Activated CD4-positive, alpha-beta T cell treated with anti-CD3 and anti-CD28 coated beads, Interleukin-2, amount 10 ng/mL, durations not matched to agents 24 days and 14 days (primary cell): ENCODE data around the gene ITPRIPL1. TPM values are rescaled to one million over a fixed set of nuclear protein-coding genes. Genes with fewer than 3 reads are reported as not detected.
A peak's percentile ranks its signal among the peaks of the same experiment; 100 is the strongest.

Experiments used
- DNase-seq: peaks from one replicate; pipeline ENCODE4 v3.0.0; 2022
- H3K27ac Mint-ChIP-seq: one replicate; pipeline ENCODE4 v1.8.0; 2022; ENCODE audit warnings: mild to moderate bottlenecking, mixed read lengths
- H3K27me3 Mint-ChIP-seq: one replicate; pipeline ENCODE4 v1.8.0; 2022; ENCODE audit warnings: mixed read lengths
- H3K36me3 Mint-ChIP-seq: one replicate; pipeline ENCODE4 v1.8.0; 2022; ENCODE audit warnings: low read depth, mild to moderate bottlenecking, mixed read lengths
- H3K4me1 Mint-ChIP-seq: one replicate; pipeline ENCODE4 v1.8.0; 2021; ENCODE audit warnings: mixed read lengths
- H3K4me3 Mint-ChIP-seq: one replicate; pipeline ENCODE4 v1.8.0; 2022; ENCODE audit warnings: mild to moderate bottlenecking, moderate library complexity, mixed read lengths
- H3K9me3 Mint-ChIP-seq: one replicate; pipeline ENCODE4 v1.8.0; 2021; ENCODE audit warnings: mixed read lengths
- intact Hi-C: fragments of 100-400 bp; cut with micrococcal nuclease; formaldehyde crosslinking; loops from one replicate; pipeline ENCODE4 v1.15.1; 2023
- total RNA-seq: library from RNA; stranded (reverse); gene quantifications from 2 replicates; pipeline ENCODE4 v1.2.3, GENCODE V29; 2022

ITPRIPL1 gene
- total RNA-seq, 1 donor from 2014 or later: 53.9 TPM

DNA sequence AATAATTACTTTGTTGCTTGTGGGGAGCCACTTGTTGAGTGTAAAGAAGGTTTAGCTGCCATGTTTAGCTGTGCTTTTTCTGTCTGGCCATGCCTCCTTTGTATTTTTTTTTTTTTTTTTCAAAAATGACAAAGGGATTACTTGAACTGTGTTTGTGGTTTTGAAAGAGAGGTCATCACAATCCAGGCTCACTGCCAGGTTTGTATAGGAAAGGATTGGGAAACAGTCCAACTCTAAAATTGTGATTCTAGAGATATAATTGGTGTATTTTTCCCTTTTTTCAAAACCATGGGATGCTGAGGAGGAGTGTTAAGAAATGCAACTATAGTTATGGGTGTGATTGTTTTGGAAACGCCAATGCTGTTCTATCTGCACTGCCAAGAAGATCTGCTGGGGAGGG is 4.3 kb downstream of the ITPRIPL1 start:
- DNase-seq: no peak
- no peaks in the 10 kb centered on the region for H3K9me3 Mint-ChIP-seq
- H3K27ac Mint-ChIP-seq: no peak overlapping the region
- H3K27me3 Mint-ChIP-seq: no peaks in the 10 kb centered on the region
- H3K4me1 Mint-ChIP-seq: peaks cover 49% of the 10 kb centered on the region
- no peak overlapping the region for H3K4me3 Mint-ChIP-seq
- peaks cover 45% of the 10 kb centered on the region for H3K36me3 Mint-ChIP-seq
- intact Hi-C loops: no loop called here

DNA sequence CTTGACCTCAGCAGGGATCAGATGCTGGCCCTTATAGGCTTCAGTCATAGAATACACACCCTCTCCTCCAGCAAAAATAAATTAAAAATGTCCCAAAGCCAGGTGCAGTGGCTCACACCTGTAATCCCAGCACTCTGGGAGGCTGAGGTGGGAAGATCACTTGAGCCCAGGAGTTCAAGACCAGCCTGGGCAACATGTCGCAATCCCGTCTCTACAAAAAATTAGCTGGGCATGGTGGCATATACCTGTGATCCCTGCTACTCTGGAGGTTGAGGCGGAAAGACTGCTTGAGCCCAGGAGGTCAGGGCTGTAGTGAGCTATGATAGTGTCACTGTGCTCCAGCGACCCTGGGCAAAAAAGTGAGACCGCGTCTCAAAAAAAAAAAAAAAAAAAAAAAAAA is 4.8 kb downstream of the ITPRIPL1 start:
- H3K9me3 Mint-ChIP-seq: no peaks in the 10 kb centered on the region
- no peak overlapping the region for H3K27ac Mint-ChIP-seq
- H3K4me1 Mint-ChIP-seq: peaks cover 49% of the 10 kb centered on the region
- no peaks in the 10 kb centered on the region for H3K27me3 Mint-ChIP-seq
- intact Hi-C loops: no loop called here
- DNase-seq: no peak
- H3K36me3 Mint-ChIP-seq: peaks cover 45% of the 10 kb centered on the region
- no peak overlapping the region for H3K4me3 Mint-ChIP-seq

DNA sequence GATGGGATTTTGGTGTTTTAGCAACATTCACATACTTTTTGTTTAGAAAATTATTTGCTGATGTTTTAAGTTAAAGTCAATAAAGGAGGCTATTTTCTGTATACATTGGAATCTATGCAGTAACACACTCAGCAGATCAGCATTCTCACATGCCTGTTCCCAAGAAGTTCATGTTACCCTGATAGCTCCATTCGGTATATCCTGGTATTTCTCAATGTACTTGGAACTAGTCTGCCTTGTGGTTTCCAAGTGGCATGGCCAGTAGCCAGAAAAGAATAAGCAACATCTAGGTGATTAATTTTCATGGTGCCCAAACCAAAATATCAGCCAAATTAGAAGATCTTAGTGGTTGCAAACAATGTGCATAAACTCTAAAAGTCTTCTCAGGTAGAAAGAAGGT is 5.3 kb downstream of the ITPRIPL1 start:
- H3K27me3 Mint-ChIP-seq: no peaks in the 10 kb centered on the region
- no peak for DNase-seq
- intact Hi-C loops: no loop called here
- H3K27ac Mint-ChIP-seq: no peak overlapping the region
- H3K36me3 Mint-ChIP-seq: peaks cover 44% of the 10 kb centered on the region
- peaks cover 50% of the 10 kb centered on the region for H3K4me1 Mint-ChIP-seq
- no peak overlapping the region for H3K4me3 Mint-ChIP-seq
- H3K9me3 Mint-ChIP-seq: no peaks in the 10 kb centered on the region

DNA sequence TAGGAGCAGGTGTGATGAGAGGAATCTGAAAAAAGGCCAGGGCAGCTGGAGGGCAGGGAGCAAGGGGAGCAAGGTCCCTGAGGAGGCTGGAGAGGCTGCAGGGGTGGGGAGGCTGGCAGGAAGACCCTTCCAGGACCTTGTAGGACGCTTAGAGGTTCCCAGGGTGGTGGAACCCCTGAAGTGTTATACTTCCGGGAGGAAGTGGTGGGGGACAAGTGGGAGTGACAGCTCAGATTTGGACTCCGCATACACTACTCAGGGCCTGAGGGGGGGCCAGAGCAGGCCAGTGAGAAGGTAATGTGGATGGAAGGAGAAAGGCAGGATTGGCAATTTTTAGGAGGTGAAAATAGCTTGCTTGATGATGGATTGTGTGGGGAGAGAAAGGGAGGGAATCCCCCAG is 8.6 kb downstream of the ITPRIPL1 start:
- peaks cover 43% of the 10 kb centered on the region for H3K4me1 Mint-ChIP-seq

DNA sequence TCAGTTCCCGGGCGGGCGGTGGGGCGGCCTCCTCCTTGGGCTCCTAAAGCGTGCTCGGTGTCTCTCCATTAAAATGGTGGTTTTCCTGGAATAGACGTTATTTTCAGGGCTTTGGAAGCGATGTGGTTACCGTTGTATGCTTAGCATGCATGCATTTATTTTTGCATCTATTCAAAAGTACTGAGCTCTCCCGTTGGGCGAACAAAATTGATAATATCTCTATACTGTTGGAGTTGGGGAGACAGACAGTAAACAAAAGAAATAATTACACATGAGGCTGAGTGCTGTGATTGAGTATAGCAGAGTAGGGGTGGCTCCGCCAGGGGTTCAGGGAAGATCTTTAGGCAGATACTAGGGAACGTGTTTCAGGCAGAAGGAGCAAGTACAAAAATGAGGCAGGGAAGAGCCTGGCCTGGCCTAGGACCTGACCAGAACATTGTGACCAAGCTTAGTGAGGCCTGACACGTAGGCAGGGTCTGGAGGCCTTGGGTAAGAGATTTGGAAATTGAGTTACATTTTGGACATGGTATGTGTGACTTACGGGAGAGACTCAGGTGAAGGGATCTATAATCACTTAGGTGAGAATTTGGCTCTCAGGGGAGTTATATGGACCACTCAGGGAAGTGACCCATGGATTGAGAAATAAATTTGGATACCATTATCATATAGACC is 11.1 kb downstream of the ITPRIPL1 start:
- DNase-seq: peak; percentile 69
- no peaks in the 10 kb centered on the region for H3K27me3 Mint-ChIP-seq
- H3K4me1 Mint-ChIP-seq: peaks cover 49% of the 10 kb centered on the region
- peaks cover 25% of the 10 kb centered on the region for H3K36me3 Mint-ChIP-seq
- H3K4me3 Mint-ChIP-seq: peak overlapping the region; percentile 91
- no peaks in the 10 kb centered on the region for H3K9me3 Mint-ChIP-seq
- intact Hi-C loops: loop anchor here (1.0 to 5.0 kb wide), 2 partner anchors 31 to 69 kb away; partner anchors contain the start of genes CIAO1, SNRNP200 and TMEM127
- peak overlapping the region; percentile 88 for H3K27ac Mint-ChIP-seq

More for the DNA sequence above, 8.6 kb downstream of the ITPRIPL1 start:
- H3K4me3 Mint-ChIP-seq: peak overlapping the region; percentile 91
- DNase-seq: no peak
- intact Hi-C loops: loop anchor here (2.0 kb wide), 1 partner anchor 13 kb away; no protein-coding TSS in a partner anchor
- no peaks in the 10 kb centered on the region for H3K27me3 Mint-ChIP-seq
- H3K9me3 Mint-ChIP-seq: no peaks in the 10 kb centered on the region
- H3K27ac Mint-ChIP-seq: peak overlapping the region; percentile 9
- peaks cover 22% of the 10 kb centered on the region for H3K36me3 Mint-ChIP-seq

DNA sequence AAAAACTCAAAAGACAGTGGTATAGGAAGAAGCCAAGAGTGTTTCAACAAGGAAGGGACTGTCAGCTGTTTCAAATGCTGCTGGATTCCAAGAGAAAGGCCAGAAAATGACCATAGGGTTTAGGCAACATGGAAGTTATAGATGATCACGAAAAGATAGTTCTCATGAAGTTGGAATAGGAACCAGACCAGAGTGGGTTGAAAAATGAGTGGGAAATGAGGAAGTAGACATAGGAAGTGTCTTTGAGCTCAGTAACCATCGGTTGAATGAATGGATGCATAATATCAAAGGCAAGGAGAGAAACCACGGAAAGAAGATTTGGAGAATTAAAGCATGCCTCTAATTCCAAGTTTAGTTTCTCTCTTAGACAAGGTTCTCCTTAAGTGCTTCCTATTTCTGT is 11.8 kb downstream of the ITPRIPL1 start:
- H3K27ac Mint-ChIP-seq: peak overlapping the region; percentile 88
- intact Hi-C loops: loop anchor here (1.0 to 5.0 kb wide), 2 partner anchors 32 to 70 kb away; partner anchors contain the start of genes CIAO1, SNRNP200 and TMEM127

DNA sequence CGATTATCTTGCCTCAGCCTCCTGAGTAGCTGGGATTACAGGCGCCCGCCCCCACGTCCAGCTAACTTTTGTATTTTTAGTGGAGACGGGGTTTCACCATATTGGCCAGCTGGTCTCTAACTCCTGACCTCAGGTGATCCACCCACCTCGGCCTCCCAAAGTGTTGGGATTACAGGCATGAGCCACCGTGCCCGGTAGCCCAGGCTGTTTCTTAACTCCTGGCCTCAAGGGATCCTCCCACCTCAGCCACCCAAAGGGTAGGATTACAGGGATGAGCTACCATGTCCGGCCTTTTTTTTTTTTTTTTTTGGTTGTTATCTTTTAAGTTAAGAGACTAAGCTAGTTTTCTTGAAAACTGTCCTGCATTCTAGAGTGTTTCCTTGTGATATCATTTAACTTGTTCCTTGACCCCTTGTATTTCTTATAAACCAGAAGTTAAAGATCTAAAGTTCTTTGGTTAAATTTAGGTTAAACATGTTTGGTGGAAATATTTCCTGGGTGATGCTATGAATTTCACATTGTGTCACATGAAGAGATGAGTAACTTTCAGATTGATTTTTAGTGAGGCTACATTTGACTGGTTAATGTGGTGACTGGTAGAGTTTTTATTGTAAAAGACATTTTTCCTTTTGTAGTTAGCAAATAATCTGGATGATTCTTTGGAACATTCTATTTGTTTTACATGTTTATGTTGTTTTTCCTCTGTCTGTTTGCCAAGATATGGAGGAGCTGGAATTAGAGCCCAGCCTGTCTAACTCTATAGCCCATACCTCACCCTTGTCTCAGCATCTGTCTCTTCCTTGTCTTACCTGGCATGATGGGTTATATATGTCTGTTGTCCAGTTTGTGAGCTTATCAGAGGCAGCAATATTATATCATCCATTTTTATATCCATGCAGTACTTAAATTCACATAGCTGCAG is 15.6 kb downstream of the ITPRIPL1 start:
- Mint-ChIP-seq H3K36me3 (peaks cover 57% of the 10 kb centered on the region), H3K27me3 (no peaks in the 10 kb centered on the region), H3K9me3 (no peaks in the 10 kb centered on the region), H3K27ac (peak overlapping the region; percentile 87), H3K4me3 (peak overlapping the region; percentile 56), H3K4me1 (peaks cover 61% of the 10 kb centered on the region)
- DNase-seq: no peak
- intact Hi-C loops: loop anchor here (5.0 kb wide), 3 partner anchors 133 to 187 kb away; partner anchors contain the start of gene STARD7

More for the DNA sequence above, 11.8 kb downstream of the ITPRIPL1 start:
- no peak for DNase-seq
- Mint-ChIP-seq H3K27me3 (no peaks in the 10 kb centered on the region), H3K36me3 (peaks cover 30% of the 10 kb centered on the region), H3K9me3 (no peaks in the 10 kb centered on the region), H3K4me1 (peaks cover 55% of the 10 kb centered on the region), H3K4me3 (peak overlapping the region; percentile 91)

DNA sequence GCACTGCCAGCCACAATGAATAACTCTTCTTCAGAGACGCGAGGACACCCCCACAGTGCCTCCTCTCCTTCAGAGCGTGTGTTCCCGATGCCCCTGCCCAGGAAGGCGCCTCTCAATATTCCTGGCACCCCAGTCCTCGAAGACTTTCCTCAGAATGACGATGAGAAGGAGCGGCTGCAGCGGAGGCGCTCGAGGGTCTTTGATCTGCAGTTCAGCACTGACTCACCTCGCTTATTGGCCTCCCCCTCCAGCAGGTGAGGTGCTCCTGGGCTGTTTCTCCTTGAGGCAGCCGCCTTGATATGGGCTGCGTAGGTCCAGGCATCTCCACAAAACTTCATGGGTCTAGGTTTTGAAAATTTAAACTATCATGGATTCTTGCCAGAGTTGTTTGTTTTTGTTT is 16.5 kb downstream of the ITPRIPL1 start:
- Mint-ChIP-seq H3K27ac (peak overlapping the region; percentile 87), H3K27me3 (no peaks in the 10 kb centered on the region), H3K9me3 (no peaks in the 10 kb centered on the region), H3K36me3 (peaks cover 61% of the 10 kb centered on the region), H3K4me1 (peaks cover 59% of the 10 kb centered on the region), H3K4me3 (peak overlapping the region; percentile 56)
- intact Hi-C loops: loop anchor here (1.0 to 5.0 kb wide), 4 partner anchors 20 to 186 kb away; partner anchors contain the start of gene STARD7
- no peak for DNase-seq

DNA sequence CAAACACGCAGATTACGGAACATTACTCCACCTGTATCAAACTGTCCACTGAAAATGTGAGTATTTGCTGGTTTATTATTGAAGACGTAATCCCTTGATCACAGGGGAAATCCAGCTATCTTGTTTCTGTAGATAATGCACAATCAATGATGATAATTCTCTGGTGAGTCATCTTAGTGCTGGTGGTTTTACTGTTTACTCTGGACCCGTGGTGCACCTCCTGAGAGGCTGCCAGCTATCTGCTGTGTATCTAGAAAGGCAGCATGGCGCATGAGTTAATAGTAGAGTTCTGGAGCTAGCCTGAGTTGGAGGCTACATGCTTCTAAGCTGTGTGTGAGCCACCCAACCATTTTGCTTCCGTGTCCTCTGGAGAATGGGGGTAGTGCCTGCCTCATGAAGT is 17.0 kb downstream of the ITPRIPL1 start:
- intact Hi-C loops: loop anchor here (1.0 to 5.0 kb wide), 4 partner anchors 21 to 185 kb away; partner anchors contain the start of gene STARD7
- H3K9me3 Mint-ChIP-seq: no peaks in the 10 kb centered on the region
- peak overlapping the region; percentile 56 for H3K4me3 Mint-ChIP-seq
- peaks cover 58% of the 10 kb centered on the region for H3K4me1 Mint-ChIP-seq
- DNase-seq: peak; percentile 77
- peaks cover 64% of the 10 kb centered on the region for H3K36me3 Mint-ChIP-seq
- H3K27me3 Mint-ChIP-seq: no peaks in the 10 kb centered on the region
- peak overlapping the region; percentile 87 for H3K27ac Mint-ChIP-seq

DNA sequence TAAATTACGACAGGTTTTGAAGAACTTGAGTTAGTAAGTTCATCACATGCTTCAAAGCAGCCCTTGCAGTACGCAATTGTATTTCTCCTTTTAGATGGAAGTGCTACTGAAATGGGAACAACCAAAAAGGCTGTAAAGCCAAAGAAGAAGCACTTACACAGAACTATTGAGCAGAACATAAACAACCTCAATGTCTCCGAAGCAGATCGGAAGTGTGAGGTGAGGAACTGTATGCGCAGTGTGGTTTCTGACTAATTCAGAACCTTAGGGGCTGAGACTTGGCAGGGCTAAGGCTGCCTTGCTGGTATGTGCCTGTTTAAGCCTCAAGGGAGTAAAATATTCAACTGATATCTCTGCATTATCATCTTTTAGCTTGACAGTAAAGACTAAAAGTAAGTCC is 18.9 kb downstream of the ITPRIPL1 start:
- Mint-ChIP-seq H3K36me3 (peaks cover 71% of the 10 kb centered on the region), H3K27ac (peak overlapping the region; percentile 75), H3K4me1 (peaks cover 47% of the 10 kb centered on the region), H3K4me3 (no peak overlapping the region), H3K27me3 (no peaks in the 10 kb centered on the region), H3K9me3 (no peaks in the 10 kb centered on the region)
- intact Hi-C loops: loop anchor here (5.0 kb wide), 3 partner anchors 137 to 183 kb away; partner anchors contain the start of gene STARD7
- peak; percentile 75 for DNase-seq

DNA sequence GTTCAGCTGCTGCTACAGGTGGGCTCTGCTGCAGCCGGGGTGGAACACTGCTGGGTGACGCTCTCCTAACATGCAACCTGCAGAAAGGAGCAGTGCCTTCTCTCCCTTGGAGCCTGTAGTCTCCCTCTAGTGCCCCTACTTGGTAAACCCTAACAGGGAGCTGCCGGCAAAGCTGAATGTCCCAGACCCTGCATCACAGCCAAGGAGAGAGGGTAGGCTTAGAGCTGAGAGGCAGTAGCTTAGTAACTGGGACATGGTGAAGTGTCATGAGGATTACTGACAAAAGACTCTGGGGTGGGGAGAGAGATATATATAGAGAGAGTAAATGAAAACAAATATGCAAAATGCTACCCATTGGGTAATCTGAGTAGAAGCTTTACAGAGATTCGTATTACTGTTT is 20.3 kb downstream of the ITPRIPL1 start:
- Mint-ChIP-seq H3K4me1 (peaks cover 42% of the 10 kb centered on the region), H3K27me3 (no peaks in the 10 kb centered on the region), H3K9me3 (no peaks in the 10 kb centered on the region), H3K36me3 (peaks cover 75% of the 10 kb centered on the region), H3K4me3 (no peak overlapping the region), H3K27ac (peak overlapping the region; percentile 3)
- intact Hi-C loops: no loop called here
- no peak for DNase-seq

DNA sequence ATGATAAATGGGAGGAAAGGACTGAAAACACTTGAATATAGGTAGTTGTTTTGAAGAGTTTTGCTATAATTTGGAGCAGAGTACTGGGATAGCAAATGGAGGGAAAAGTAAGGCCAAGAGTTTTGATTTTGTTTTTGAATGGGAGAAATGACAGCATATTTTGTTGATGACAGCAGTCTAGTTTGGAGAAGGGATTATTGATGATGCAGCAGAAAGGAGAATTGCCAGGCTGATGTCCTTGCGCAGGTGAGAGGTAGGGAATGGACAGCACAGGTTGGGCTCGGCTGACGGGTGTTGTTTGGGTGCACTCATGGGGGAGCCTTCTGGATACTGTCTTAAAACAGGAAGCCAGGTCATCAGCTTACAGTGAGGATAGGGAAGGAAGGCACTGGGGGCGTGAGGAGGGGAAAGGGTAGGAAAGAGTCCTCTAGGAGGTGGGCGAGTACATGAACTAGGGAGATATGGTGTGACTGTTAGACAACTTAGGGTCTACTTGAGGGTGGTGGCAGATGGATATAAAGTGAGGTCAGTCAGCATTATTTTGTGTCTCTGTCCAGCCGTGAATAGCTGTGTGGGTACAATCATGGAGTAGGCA is 20.8 kb downstream of the ITPRIPL1 start:
- Mint-ChIP-seq H3K27ac (peak overlapping the region; percentile 27), H3K27me3 (no peaks in the 10 kb centered on the region), H3K4me1 (peaks cover 38% of the 10 kb centered on the region), H3K4me3 (no peak overlapping the region), H3K9me3 (no peaks in the 10 kb centered on the region), H3K36me3 (peaks cover 76% of the 10 kb centered on the region)
- intact Hi-C loops: no loop called here
- DNase-seq: no peak

DNA sequence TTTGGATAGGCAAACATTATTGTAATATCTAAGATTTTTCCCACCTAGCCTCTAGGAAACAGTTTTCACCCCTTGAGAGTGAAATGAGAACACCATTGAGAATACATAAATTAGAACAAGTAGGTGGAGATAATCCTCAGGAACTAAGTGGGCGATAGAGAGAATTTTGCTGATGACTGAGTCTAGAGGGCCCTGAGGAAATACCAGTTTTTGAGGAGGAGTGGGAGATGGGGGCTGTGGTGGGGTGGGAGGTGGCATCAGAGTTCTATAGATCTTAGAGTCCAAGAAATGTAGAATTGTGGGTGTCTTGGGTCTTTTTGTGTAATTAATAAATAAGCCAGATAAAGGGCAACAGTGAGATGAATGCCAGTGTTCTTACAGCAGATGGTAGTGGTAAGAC is 22.3 kb downstream of the ITPRIPL1 start:
- Mint-ChIP-seq H3K36me3 (peaks cover 72% of the 10 kb centered on the region), H3K27me3 (no peaks in the 10 kb centered on the region), H3K4me1 (peaks cover 24% of the 10 kb centered on the region), H3K9me3 (no peaks in the 10 kb centered on the region), H3K27ac (peak overlapping the region; percentile 16), H3K4me3 (no peak overlapping the region)
- no peak for DNase-seq
- intact Hi-C loops: no loop called here
